Stimulated activated CD8-positive, alpha-beta memory T cell treated with anti-CD3 and anti-CD28 coated beads, Interleukin-12 subunit alpha, Interleukin-12 subunit beta, amount 100 ng/mL, for 24 hours (primary cell): ENCODE results near the gene PSAP.

Experiments
- DNase-seq: peaks from one replicate; pipeline ENCODE4 v3.0.0-alpha.2; 2020; ENCODE audit errors: extremely low read depth

The PSAP gene

DNA sequence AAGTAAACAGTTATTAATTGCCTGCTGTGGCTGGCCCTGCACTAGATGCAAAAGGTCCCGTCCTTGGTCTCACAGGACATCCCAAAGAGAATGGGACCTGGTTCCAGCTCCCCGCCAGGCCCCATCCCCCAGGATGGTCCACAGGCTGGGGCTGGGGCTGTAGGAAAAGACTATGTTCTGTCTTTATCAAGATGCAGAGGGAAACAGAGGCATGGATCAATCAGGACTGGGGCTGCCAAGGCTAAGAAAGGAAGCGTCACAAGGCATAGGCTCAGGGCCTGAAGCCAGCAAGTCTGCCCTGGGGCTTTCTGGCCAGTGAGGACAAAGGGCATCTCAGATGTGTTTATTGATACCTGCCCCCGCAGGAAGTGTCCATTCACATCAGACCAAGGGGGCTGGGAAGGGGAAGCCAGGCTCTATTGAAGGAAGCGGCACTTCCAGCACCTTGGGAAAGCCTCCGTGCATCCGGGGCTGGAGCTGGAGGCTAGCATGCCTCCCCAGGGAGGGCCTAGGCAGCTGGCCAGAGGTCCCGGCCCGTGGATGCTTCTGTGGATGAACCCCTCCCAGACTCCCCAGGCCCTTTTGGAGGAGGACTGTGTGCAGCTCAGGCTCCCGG, 83.5 kb downstream of the PSAP start:
- no peak for DNase-seq

DNA sequence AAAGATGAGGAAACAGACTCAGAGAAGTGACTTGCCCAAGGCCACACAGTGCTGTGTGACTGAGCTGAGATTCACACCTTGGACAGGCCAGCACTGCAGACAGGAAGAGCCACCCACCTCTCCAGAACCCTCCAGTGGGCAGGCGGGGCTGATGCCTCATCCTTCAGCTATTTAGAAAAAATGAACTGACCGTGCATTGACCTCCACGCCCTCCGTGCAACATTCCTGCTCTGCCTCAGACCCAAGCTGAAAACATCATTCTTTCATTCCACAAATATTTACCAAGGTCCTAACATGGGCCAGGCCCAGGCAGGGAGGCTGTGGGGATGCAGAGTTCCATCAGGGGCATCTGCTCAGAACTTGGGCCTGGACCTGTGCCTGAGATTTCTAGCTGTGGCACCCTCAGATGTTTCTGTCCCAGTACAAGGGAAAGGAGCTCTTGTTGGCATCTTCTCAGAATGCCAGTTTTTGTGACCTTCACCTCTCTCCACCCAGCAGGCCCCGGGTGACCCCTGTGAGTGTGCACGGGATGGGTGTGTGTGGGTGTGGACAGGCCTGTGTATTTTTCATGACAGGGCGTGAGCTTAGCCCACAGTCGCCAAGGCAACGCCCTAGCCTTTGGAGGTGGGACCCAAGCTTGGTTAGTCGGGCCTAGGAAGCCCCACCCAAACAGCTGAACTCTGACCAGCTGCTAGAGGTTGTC, 84.2 kb downstream of the PSAP start:
- DNase-seq, result no peak
